ENCODE measurements around the gene LHX1.

Gene LHX1

GRCh38 chr17:36937959-36938565, 787 bp downstream of the LHX1 start:
- peak; percentile 45 for DNase-seq (ENCODE audit: low read depth, low spot score)

DNA sequence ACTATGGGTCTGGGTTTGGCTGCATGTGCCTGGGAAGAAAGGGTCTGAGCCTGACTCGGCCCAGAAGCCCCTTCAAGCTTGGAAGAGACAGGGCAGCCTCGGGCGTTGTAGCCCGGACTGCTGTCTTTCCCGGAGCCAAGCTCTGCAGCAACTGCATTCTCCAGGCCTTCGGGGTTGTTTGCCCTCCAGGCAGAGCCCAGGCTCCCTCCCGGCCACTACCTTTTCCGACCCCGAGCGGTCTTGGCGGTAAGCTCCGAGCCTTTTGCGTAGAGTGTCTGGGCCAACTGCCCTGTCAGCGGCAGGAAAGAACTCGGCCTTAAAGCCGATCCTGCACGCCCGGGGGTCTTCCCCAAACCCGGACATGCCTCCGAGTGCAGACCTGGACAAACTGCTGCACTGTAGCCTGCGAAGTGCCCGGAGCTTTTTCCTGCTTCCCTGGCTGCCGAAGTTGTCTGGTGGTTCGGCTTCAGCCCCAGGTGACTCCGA, 1.3 kb downstream of the LHX1 start:
- peak; percentile 21 for DNase-seq (ENCODE audit: low read depth, low spot score)

DNA sequence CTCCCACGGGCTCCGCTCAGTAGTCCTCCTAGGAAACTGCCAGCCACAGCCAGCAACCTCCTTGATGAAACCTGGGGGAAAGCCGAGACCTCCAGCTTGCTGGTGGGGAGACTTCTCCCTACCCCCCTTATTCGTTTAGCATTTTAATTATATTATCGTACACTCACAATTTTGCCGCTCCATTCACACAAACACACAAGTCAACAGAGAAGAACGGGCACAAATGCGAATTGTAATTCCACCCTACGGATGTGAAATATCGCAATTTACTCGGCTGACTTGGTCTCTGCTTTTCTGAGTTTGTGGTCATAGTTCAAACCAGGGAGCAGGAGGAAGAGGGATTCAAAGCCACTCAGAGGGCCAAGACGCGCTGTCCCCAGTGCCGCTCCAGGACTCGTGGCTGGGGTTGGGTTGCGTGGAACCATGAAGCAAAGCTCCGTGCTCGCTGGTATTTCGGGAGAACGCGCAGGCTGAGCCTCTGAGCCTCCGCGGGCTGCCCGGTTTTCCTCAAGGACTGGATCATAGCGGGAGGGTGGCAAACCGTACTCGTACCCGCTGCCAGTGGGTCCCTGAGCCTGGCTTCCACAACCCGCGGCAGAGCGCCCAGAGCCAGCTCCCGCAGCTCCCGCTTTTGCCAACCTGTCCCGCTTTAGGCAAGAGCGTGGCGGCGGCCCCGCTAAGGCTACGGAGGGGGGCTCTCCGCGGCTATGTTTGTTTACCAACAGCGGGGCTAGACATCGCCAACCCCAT, 2.0 kb downstream of the LHX1 start:
- peak; percentile 20 for DNase-seq (ENCODE audit: low read depth, low spot score)

DNA sequence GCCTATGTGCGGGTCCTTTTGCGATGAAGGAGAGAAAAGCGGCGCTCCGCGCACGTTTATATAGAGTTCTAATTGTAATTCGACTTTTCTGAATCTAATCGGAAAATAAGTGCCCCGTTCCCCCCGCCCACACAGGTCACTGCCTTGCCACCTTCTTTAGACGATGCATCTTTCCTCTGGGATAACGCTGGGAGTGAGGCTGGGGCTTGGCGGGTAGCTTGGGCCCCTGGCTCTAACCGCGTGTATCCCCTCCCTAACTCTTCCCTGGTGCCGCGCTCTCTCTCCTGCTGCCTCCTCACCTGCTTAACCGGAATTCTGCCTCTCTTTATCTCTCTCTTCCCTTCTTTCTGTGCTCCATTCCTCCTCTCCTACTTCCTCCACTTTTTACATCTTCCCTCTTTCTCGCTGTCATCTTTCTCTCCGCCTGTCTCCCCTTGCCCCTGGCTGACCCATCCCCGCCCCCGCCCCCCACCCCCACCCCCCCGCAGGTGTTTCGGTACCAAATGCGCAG, 2.6 kb downstream of the LHX1 start:
- no peak for DNase-seq (ENCODE audit: low read depth, low spot score)

DNA sequence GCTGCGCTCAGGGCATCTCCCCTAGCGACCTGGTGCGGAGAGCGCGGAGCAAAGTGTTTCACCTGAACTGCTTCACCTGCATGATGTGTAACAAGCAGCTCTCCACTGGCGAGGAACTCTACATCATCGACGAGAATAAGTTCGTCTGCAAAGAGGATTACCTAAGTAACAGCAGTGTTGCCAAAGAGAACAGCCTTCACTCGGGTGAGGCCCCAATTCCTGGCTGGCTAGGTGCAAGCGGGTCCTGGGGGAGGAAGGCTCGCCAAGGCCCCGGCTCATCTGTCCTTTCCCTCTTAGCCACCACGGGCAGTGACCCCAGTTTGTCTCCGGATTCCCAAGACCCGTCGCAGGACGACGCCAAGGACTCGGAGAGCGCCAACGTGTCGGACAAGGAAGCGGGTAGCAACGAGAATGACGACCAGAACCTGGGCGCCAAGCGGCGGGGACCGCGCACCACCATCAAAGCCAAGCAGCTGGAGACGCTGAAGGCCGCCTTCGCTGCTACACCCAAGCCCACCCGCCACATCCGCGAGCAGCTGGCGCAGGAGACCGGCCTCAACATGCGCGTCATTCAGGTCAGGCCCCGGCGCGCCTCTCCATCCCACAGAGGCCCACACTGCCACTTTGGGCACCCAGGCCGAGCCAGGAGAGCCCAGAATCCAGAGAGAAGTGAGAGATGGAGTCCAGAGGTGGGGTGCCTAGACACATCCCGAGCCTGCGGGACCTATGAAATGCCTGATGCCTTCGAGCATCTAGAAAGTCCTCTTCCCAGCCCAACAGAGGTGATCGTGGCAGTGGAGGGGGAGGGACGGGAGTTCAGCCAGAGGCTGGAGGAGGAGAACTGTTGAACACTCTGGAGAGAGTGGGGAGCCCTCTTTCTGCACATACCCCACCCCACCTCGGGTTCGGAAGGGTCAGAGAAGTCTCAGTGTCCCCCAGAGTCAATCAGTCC, 3.3 kb downstream of the LHX1 start:
- DNase-seq (ENCODE audit: low read depth, low spot score) = no peak

DNA sequence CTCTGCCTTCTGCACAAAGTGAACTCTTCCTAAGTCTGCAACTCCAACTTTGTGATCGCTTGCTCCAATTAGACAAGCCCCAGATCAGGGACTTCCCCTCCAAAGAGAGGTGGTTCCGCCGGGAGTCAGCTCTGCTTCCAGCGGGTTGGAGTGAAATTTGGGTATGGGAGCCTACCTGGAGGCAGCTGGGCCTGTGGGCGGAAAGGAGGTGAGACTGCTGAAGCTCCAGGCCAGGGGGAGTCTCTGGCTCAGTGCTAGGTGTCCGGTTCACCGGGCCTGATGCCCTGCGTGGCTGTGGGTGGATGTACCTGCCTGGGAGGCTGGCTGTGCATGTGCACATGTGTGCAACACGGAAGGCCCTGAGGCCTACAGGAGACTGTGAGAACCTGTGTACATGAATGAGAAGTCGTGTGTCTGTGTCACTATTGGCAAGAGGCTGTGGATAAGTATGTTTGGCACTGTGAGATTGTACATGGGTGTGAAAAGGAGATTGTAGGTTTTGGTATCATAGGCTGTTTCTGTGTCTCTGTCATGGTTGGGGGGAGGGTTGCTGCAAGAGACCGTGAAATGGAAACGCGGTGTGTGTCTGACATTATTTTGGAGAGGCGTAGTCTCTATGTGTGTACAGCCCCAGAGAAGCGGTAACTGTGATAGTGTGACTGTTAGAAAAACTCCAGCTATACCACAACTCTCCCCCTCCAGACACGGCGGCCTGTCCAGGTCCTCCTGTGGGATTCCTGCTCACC, 4.2 kb downstream of the LHX1 start:
- peak; percentile 11 for DNase-seq (ENCODE audit: low read depth, low spot score)

GRCh38 chr17:36942019-36942599, 4.8 kb downstream of the LHX1 start:
- DNase-seq (ENCODE audit: low read depth, low spot score) = peak; percentile 18

GRCh38 chr17:36942631-36943125, 5.4 kb downstream of the LHX1 start:
- no peak for DNase-seq (ENCODE audit: low read depth, low spot score)

DNA sequence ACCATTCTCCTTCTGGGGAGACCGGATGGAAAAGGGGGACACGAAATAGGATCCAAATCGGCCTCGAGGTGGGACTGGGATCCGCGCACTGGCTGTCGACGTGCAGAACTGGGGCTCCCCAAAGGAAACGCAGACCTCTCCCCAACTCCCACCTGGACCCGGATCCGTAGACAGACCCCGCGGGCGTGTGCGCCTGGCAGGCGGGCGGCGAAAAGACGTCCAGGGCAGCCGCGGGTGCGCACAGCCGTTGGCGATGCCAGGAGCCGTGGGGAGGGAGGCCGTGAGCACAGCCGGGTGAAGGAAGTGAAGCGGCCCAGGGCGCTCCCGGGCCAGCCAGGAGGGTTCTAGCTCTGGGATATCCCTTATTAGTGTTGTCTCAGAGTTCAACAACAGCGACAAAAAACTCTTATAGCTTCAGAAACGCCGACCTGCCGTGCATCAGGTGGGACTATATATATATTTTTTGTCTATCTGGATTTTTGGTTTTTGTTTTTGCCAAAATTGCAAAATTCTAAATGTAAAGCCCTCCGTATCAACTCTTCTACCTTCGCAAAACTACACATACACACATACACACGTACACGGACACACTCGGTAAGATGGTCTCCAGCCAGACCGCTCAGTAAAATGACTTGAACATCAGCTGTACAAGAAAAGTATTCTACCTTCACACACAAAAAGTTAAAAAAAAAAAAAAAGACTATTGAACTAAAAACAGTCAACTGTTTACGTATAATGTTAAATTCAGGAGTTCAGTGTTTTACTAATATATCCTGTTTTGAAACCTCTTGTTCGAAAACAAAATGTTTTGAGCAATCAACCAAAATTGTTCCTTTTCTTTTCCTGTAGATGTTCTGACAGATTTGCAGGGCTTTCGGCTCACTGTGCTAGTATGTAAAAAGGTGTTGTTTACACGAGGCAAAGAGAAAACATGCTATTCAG, 6.2 kb downstream of the LHX1 start:
- DNase-seq (ENCODE audit: low read depth, low spot score) = no peak

GRCh38 chr17:36944553-36944952, 7.3 kb downstream of the LHX1 start:
- no peak for DNase-seq (ENCODE audit: low read depth, low spot score)

- no peak for DNase-seq (ENCODE audit: low read depth, low spot score)
These were observed 7.9 kb downstream of the LHX1 start for GRCh38 chr17:36945140-36945539.

GRCh38 chr17:36945959-36946725, 8.9 kb downstream of the LHX1 start:
- no peak for DNase-seq (ENCODE audit: low read depth, low spot score)

- no peak for DNase-seq (ENCODE audit: low read depth, low spot score)
These were observed 9.4 kb downstream of the LHX1 start for GRCh38 chr17:36946726-36947091.

DNA sequence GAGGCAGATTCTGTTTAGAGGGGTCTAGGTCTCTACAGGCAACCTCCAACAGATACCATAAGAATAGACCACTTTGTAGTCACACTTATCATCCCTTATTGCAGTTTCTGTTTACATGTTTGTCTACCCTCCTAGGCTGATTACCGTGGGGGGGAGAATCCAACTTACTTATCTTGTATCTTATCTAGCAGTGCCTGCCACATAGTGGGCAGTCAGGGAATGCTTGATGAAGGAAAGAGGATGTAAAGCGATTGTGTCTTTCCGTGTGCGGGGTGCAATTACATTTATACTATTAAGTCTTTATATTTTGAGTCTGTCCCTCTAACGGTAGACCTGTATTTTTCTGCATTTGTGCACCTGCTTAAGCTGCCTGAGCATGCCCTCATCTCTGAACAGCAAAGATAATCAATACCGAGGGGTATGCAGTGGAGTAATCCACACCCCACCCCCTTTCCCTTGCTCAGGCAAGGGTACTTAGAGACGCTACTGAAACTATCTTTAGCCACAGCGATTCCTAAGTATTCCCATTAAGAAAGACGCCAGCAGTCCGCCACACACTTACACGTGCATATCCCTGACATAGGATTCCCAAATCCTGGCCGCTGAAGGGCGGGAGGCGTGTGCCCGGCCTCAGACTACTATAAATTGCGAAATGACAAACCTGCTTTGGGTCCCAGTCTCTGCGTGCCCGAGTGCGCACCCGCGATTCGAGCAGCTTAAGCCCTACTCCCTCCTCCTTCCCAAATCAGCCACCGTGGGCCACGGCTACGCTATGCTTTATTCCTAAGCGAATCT, 10.8 kb downstream of the LHX1 start:
- DNase-seq (ENCODE audit: low read depth, low spot score) = no peak

GRCh38 chr17:36948717-36949460, 11.6 kb downstream of the LHX1 start, which contains the start of gene AATF:
Gene AATF (plus strand): TSS chr17:36948954. CDS start chr17:36949126, 172 bp downstream.
- peak; percentile 98 for DNase-seq (ENCODE audit: low read depth, low spot score)

DNA sequence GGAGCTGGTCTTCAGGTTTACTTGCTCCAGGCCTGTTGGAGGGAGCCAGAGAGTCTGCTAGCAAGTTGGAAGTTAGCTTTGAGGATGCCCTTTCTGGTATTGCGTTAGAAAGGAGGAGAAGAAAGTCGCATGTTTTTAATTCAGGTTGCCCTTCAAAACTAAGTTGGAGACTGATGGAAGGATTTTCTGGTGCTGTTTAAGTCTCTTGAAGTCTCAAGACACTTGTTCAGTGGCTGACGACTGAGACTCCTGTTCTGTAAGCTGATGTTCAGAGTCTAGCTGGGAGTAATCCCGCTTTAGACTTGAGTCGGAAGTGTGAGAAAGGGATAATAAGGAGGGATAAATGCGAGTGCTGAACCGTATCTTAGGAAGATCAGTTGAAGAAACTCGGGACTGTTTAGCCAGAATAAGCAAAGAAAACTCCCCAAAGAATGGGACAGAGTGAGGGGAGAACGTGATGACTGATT, 12.2 kb downstream of the LHX1 start:
- DNase-seq (ENCODE audit: low read depth, low spot score) = no peak

DNA sequence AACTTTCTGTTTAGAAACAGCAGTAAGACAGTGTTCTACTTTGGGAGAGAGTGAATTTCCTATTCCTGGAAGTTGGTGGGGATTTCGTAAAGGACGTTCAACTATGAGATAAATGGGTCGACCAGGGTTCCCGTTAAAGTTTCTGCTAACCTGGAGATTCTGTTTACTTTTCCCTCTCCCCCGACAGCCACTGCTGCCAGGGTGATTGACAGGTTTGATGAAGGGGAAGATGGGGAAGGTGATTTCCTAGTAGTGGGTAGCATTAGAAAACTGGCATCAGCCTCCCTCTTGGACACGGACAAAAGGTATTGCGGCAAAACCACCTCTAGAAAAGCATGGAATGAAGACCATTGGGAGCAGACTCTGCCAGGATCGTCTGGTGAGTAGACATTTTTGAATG, 12.8 kb downstream of the LHX1 start:
- DNase-seq (ENCODE audit: low read depth, low spot score) = no peak
